Adipocyte (in vitro differentiated cells): ENCODE data around the gene ZNF718.
A peak's percentile ranks its signal among the peaks of the same experiment; 100 is the strongest.
"Not testable (repeated sequence)": the region's sequence is repeated elsewhere in the genome, so short reads cannot be mapped to it uniquely, and the experiment has no call there.

Experiments used
- DNase-seq: peaks from one replicate; pipeline ENCODE4 v3.0.0-alpha.2; 2015; ENCODE audit warnings: low read depth
- H3K27me3 ChIP-seq: replicated peaks from 2 replicates; pipeline ENCODE4 v1.7.0; 2013; ENCODE audit warnings: mild to moderate bottlenecking, low read length, moderate library complexity; ENCODE audit not compliant: control insufficient read depth, insufficient read depth
- H3K36me3 ChIP-seq: 2 replicates; pipeline ENCODE4 v1.7.0; 2013; ENCODE audit warnings: low read length, mild to moderate bottlenecking, moderate library complexity; ENCODE audit not compliant: control insufficient read depth, insufficient read depth, severe bottlenecking
- H3K4me1 ChIP-seq: 2 replicates; pipeline ENCODE4 v1.7.0; 2013; ENCODE audit warnings: mild to moderate bottlenecking, low read length, moderate library complexity; ENCODE audit not compliant: control insufficient read depth, insufficient read depth
- H3K4me3 ChIP-seq: 2 replicates; pipeline ENCODE4 v1.7.0; 2013; ENCODE audit warnings: mild to moderate bottlenecking, low read length, moderate library complexity
- H3K9ac ChIP-seq: 2 replicates; pipeline ENCODE4 v1.7.0; 2013; ENCODE audit warnings: mild to moderate bottlenecking, low read length, moderate library complexity
- H3K9me3 ChIP-seq: 2 replicates; pipeline ENCODE4 v1.7.0; 2013; ENCODE audit warnings: mild to moderate bottlenecking, low read length, moderate library complexity; ENCODE audit not compliant: control insufficient read depth

ZNF718 gene

DNA sequence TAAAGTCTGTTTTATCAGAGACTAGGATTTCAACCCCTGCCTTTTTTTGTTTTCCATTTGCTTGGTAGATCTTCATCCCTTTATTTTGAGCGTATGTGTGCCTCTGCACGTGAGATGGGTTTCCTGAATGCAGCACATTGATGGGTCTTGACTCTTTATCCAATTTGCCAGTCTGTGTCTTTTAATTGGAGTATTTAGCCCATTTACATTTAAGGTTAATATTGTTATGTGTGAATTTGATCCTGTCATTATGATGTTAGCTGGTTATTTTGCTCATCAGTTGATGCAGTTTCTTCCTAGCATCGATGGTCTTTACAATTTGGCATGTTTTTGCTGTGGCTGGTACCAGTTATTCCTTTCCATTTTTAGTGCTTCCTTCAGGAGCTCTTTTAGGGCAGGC is 45.3 kb downstream of the ZNF718 start:
- H3K4me1 ChIP-seq, H3K4me3 ChIP-seq, DNase-seq, H3K36me3 ChIP-seq, H3K27me3 ChIP-seq, H3K9ac ChIP-seq: not testable (repeated sequence)
- H3K9me3 ChIP-seq: peaks cover 73% of the 10 kb centered on the region

GRCh38 chr4:171318-171717 is 47.0 kb downstream of the ZNF718 start:
- H3K9ac ChIP-seq, H3K4me1 ChIP-seq, H3K27me3 ChIP-seq, H3K36me3 ChIP-seq, DNase-seq: not testable (repeated sequence)
- Histone ChIP-seq H3K9me3 (peaks cover 76% of the 10 kb centered on the region), H3K4me3 (peak overlapping the region; percentile 40)

GRCh38 chr4:173666-174314 is 49.5 kb downstream of the ZNF718 start:
- DNase-seq: no peak
- Histone ChIP-seq H3K9ac (no peak overlapping the region), H3K9me3 (peaks cover 87% of the 10 kb centered on the region)

GRCh38 chr4:175986-176385 is 51.7 kb downstream of the ZNF718 start:
- Histone ChIP-seq H3K9me3 (peaks cover 100% of the 10 kb centered on the region), H3K36me3 (peaks cover 9% of the 10 kb centered on the region), H3K27me3 (no peaks in the 10 kb centered on the region), H3K9ac (no peak overlapping the region), H3K4me1 (no peaks in the 10 kb centered on the region), H3K4me3 (peak overlapping the region; percentile 64)
- DNase-seq: no peak

More at GRCh38 chr4:173666-174314, 49.5 kb downstream of the ZNF718 start:
- H3K36me3 ChIP-seq: peaks cover 3% of the 10 kb centered on the region
- H3K27me3 ChIP-seq: no peaks in the 10 kb centered on the region
- H3K4me1 ChIP-seq: no peaks in the 10 kb centered on the region
- peak overlapping the region; percentile 64 for H3K4me3 ChIP-seq

DNA sequence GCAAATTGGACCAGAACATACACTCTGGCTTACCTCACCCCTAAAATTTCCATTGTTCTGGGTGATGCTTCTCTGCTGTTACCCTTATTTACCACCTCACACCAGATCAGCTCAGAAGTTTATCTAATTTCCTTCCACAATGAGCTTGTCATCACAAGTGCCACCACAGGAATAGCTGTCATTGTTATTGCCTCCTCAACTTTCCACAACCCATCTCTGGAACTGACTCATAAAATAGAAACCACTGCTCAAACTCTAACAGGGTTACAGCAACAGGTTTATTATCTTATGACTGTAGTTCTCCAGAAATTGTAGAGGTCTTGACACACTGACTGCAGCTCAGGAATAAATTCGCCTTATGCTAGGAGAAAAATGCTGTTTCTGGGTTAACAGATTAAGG is 52.7 kb downstream of the ZNF718 start:
- Histone ChIP-seq H3K9me3 (peaks cover 100% of the 10 kb centered on the region), H3K4me3 (peak overlapping the region; percentile 67)

DNA sequence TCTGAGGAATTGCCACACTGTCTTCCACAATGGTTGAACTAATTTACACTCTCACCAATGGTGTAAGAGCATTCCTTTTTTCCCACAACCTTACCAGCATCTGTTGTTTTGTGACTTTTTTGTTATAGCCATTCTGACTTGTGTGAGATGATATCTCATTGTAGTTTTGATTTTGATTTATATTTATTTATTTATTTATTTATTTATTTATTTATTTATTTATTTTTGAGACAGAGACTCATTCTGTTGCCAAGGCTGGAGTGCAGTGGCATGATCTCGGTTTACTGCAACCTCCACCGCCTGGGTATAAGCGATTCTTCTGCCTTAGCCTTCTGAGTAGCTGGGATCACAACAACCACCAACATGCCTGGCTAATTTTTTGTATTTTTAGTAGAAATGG is 57.9 kb downstream of the ZNF718 start:
- not testable (repeated sequence) for H3K4me1 ChIP-seq, H3K27me3 ChIP-seq, DNase-seq, H3K36me3 ChIP-seq, H3K9ac ChIP-seq
- Histone ChIP-seq H3K4me3 (peak overlapping the region; percentile 8), H3K9me3 (peaks cover 93% of the 10 kb centered on the region)

More for the DNA sequence above, 52.7 kb downstream of the ZNF718 start:
- H3K36me3 ChIP-seq: peaks cover 5% of the 10 kb centered on the region
- H3K9ac ChIP-seq: no peak overlapping the region
- H3K4me1 ChIP-seq: no peaks in the 10 kb centered on the region
- H3K27me3 ChIP-seq: no peaks in the 10 kb centered on the region
- DNase-seq: no peak

GRCh38 chr4:188091-188490 is 63.8 kb downstream of the ZNF718 start:
- peaks cover 66% of the 10 kb centered on the region for H3K9me3 ChIP-seq
- DNase-seq: no peak
- H3K4me3 ChIP-seq: peak overlapping the region; percentile 8
- no peaks in the 10 kb centered on the region for H3K4me1 ChIP-seq
- H3K27me3 ChIP-seq: no peaks in the 10 kb centered on the region
- H3K36me3 ChIP-seq: no peaks in the 10 kb centered on the region
- no peak overlapping the region for H3K9ac ChIP-seq

DNA sequence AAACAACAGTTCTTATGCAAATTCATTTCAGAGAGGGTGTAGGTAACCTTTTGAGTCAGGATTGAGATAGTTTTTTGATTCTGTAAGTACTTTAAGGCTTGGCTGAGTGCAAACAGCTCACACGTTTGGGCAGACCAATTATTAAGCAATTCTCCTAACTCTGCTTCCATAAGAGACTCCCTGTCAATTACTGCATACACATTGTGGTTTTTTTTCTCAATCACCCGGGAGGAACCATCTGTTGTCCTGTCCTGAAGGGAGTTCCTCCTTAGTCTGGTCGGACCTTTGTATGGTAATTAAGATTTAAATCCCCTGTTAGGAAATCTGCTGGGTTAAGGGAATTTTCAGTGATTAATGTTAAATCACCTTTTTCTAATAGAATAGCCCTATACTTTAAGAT is 70.9 kb downstream of the ZNF718 start:
- DNase-seq, H3K27me3 ChIP-seq, H3K9ac ChIP-seq, H3K4me3 ChIP-seq, H3K36me3 ChIP-seq, H3K9me3 ChIP-seq, H3K4me1 ChIP-seq: not testable (repeated sequence)

DNA sequence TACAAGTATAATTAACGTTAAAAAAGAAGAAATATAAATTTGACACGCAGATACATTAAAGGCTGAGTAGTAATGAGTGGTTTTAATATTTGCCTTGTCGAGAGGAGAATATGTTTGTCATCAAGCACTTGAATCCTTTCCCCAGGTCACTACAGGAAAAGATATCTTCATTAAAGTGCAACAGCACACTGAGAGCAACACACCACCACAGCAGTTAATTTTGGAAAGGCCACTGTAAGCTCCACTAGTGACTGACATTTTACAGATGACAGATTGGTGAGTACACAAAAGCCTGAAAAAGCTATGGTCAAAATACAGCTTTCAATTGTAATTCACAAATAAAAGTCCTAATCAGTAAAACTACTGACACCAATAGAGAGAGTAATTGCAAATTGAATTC is 76.6 kb downstream of the ZNF718 start:
- no peak for DNase-seq
- Histone ChIP-seq H3K36me3 (peaks cover 4% of the 10 kb centered on the region), H3K9ac (no peak overlapping the region), H3K9me3 (peaks cover 16% of the 10 kb centered on the region), H3K27me3 (no peaks in the 10 kb centered on the region), H3K4me1 (no peaks in the 10 kb centered on the region), H3K4me3 (peak overlapping the region; percentile 12)

DNA sequence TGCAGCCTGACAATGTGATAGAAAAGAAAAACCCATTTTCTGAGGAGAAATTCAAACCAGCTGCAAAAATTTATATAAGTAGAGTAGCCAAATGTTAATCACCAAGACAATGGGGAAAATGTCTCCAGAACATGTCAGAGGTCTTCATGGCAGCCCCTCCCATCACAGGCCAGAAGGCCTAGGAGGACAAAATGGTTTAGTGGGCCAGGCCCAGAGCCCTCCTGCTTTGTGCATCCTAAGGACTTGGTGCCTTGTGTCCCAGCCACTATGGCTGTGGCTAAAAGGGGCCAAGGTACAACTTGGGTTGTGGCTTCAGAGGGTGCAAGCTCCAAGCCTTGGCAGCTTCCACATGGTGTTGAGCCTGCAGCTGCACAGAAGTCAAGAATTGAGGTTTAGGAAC is 78.5 kb downstream of the ZNF718 start:
- not testable (repeated sequence) for H3K4me1 ChIP-seq, H3K36me3 ChIP-seq, H3K9ac ChIP-seq, H3K4me3 ChIP-seq, H3K27me3 ChIP-seq, DNase-seq
- peaks cover 21% of the 10 kb centered on the region for H3K9me3 ChIP-seq

DNA sequence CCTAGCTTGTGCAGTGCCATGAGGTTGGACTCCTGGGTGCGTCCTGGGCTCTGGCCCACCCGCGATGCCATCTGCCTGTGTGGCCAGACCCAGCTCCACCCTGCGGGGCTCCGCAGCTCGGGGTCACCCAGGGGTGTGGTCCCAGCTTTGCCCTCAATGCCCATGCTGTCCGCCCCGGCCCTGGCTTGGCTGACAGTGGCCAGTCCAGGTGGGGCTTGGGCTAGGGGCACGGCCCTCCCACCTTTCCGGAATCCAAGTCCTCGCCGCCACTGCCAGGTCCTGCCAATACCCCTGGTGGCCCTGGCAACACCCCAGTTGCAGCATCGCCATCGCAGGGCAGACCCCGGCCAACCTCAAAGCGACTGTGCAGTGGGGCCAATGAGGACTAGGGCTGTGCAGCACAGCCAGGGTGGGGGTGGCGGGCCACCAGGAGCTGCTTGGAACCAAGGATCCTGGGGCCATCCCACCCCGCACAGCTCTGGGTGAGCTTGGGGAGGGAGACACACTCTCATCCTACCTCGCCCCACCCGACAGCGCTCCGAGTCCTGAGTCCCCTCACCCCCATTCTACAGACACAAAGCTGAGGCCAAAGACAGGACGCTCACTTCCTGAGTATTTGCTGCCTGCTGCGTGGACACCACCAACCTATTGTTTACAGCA is 80.9 kb downstream of the ZNF718 start:
- Histone ChIP-seq H3K27me3 (no peaks in the 10 kb centered on the region), H3K4me3 (no peak overlapping the region)

More for the DNA sequence above, 80.9 kb downstream of the ZNF718 start:
- Histone ChIP-seq H3K4me1 (no peaks in the 10 kb centered on the region), H3K9ac (no peak overlapping the region), H3K9me3 (peaks cover 21% of the 10 kb centered on the region), H3K36me3 (peaks cover 4% of the 10 kb centered on the region)
- no peak for DNase-seq
